GM12891 (cell line): ENCODE measurements around the gene DNMT3L.
A peak's percentile ranks its signal among the peaks of the same experiment; 100 is the strongest.
"Not testable (repeated sequence)": the region's sequence is repeated elsewhere in the genome, so short reads cannot be mapped to it uniquely, and the experiment has no call there.

Experiments used
- DNase-seq: peaks from one replicate; pipeline ENCODE4 v3.0.0; 2011; ENCODE audit warnings: low spot score; ENCODE audit not compliant: insufficient read length
- FAIRE-seq: peaks from 2 replicates; lab custom pipeline; 2011; peaks lifted over from hg19 to GRCh38; lab: Jason Lieb, UNC
- PAX5 ChIP-seq: IDR thresholded peaks from 2 replicates; pipeline ENCODE4 v1.6.1; 2011; ENCODE audit warnings: low read length, moderate library complexity, mild to moderate bottlenecking; ENCODE audit not compliant: insufficient read depth, severe bottlenecking
- POLR2A ChIP-seq: IDR thresholded peaks from 2 replicates; pipeline ENCODE4 v1.6.1; 2011; ENCODE audit warnings: low read depth, low read length, control low read depth
- POLR2AphosphoS5 ChIP-seq: IDR thresholded peaks from 2 replicates; pipeline ENCODE4 v1.6.1; 2011; ENCODE audit warnings: low read depth, low read length, control low read depth
- POU2F2 ChIP-seq: IDR thresholded peaks from 2 replicates; pipeline ENCODE4 v1.6.1; 2011; ENCODE audit warnings: low read depth, mild to moderate bottlenecking, control low read depth, low read length, moderate library complexity
- SPI1 ChIP-seq: IDR thresholded peaks from 2 replicates; pipeline ENCODE4 v1.6.1; 2011; ENCODE audit warnings: low read depth, low read length, control low read depth
- TAF1 ChIP-seq: IDR thresholded peaks from 2 replicates; pipeline ENCODE4 v1.6.1; 2011; ENCODE audit warnings: low read depth, low read length, control low read depth

DNMT3L gene

GRCh38 chr21:44289381-44290010, 27.8 kb upstream of the DNMT3L start:
- DNase-seq, result no peak
- no peak for FAIRE-seq
- TF ChIP-seq POU2F2, result no peak
- no peak for TF ChIP-seq TAF1
- TF ChIP-seq PAX5, result no peak
- TF ChIP-seq POLR2AphosphoS5, result no peak
- TF ChIP-seq SPI1, result no peak
- no peak for TF ChIP-seq POLR2A

- FAIRE-seq (no peak), DNase-seq (no peak)
- TF ChIP-seq POU2F2 (no peak), PAX5 (no peak), TAF1 (no peak), POLR2AphosphoS5 (no peak), POLR2A (no peak), SPI1 (no peak)
Measured at GRCh38 chr21:44288251-44289110, 26.8 kb upstream of the DNMT3L start.

DNA sequence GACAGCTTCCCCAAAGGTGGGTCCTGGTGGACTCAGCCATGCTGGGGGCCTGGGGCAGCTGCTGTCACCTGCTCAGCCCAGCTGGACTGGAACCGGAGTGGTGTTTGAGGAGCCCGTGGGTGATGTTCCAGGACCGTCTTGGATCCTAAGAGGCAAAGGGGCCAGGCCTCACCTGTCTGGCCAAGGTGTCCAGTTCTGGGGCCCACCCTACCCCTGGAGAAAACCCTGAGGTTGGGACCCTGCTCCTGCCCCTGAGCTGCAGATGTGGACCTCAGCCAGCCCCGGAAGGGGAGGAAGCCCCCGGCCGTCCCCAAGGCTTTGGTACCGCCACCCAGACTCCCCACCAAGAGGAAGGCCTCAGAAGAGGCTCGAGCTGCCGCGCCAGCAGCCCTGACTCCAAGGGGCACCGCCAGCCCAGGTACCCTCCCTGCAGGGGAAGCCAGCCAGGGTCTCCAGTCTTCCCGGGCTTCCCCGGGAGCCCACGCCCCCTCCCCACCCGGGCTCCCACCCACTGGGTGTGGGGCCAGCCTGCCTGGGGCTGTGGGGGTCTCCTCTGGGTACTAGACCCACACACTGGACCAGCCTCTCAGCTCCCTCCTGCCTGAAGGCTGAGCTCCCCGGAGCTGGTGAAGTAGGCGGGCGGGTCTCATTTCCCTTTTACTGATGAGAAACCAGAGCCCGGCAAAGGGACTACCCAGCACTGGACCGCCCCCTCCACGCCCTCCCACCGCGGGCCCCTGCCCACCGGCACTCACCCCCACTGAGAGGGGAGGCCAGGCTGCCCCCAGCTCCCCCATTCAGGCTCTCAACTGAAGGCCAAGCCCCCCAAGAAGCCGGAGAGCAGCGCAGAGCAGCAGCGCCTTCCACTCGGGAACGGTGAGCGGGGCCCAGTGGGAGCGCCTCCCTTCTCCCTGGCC, 25.3 kb upstream of the DNMT3L start:
- TF ChIP-seq POLR2AphosphoS5 (no peak), POU2F2 (no peak), SPI1 (peak; percentile 29; the same call in 1 of the 2 replicates)
- DNase-seq (no peak), FAIRE-seq (no peak)

DNA sequence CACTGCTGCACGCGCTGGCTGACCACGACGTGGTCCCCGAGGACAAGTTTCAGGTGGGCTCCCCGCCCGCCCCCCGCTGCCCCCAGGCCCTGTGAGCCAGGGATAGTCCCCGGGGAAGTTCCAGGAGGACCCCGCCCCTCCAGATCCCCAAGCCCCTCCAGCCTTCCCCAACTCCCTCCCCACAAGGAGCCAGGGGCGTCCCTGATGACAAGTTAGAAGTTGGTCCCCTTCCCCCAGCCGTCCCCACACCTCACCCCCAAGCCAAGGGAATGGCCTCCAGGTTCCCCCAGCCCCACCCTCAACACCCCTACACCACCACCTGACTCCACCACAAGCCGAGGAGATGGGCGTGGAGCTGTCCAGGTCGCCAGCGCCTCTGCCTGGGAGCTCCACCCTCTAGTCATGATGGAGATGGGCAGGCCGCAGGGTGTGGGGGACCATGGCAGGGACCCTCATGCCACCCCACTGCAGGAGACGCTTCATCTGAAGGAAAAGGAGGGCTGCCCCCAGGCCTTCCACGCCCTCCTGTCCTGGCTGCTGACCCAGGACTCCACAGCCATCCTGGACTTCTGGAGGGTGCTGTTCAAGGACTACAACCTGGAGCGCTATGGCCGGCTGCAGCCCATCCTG, 24.5 kb upstream of the DNMT3L start:
- TF ChIP-seq POLR2AphosphoS5 (no peak), SPI1 (no peak), POU2F2 (no peak), POLR2A (no peak), PAX5 (no peak), TAF1 (no peak)
- DNase-seq, result no peak
- FAIRE-seq, result no peak

GRCh38 chr21:44285138-44285992, 23.7 kb upstream of the DNMT3L start, which contains the start of gene AIRE:
Gene AIRE, plus strand, starts transcription at chr21:44285876. Its CDS starts 131 bp downstream, at chr21:44286007.
- TF ChIP-seq POU2F2, result no peak
- no peak for TF ChIP-seq POLR2AphosphoS5
- no peak for TF ChIP-seq TAF1
- no peak for TF ChIP-seq PAX5
- TF ChIP-seq POLR2A, result no peak
- no peak for TF ChIP-seq SPI1
- no peak for DNase-seq
- no peak for FAIRE-seq

- DNase-seq (no peak), FAIRE-seq (no peak)
- no peak for TF ChIP-seq PAX5
- no peak for TF ChIP-seq POLR2AphosphoS5
- no peak for TF ChIP-seq TAF1
Measured at GRCh38 chr21:44283948-44284347, 22.3 kb upstream of the DNMT3L start.

GRCh38 chr21:44283211-44283785, 21.6 kb upstream of the DNMT3L start:
- not testable (repeated sequence) for DNase-seq, FAIRE-seq

GRCh38 chr21:44282370-44282769, 20.7 kb upstream of the DNMT3L start:
- FAIRE-seq (no peak), DNase-seq (no peak)
- TF ChIP-seq PAX5 (no peak), TAF1 (no peak), POLR2AphosphoS5 (no peak)

DNA sequence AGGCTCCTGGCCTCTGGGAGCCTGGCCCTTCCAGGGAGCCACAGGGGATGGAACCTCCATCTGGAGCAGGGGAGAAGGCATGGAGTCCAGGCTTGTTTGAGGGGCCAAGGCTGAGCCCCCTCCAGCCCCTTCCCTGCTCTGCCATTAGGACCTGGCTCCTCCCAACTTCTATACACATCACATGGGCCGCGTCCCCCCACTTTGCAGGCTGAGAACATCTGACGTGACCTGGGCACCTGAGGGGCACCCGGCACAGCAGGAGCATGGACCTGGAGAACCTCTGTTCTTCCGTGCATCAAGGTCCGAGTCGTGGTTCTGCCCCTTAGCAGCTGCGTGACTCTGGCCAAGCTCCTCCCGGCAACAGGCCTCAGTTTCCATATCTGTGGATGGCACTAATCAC, 20.1 kb upstream of the DNMT3L start:
- FAIRE-seq (no peak), DNase-seq (no peak)

More for the DNA sequence above, 20.1 kb upstream of the DNMT3L start:
- TF ChIP-seq TAF1, result no peak
- no peak for TF ChIP-seq POLR2AphosphoS5
- no peak for TF ChIP-seq PAX5
